GM21390 (cell line): ENCODE measurements around the gene TUBA1A.
"Not testable (repeated sequence)": the region's sequence is repeated elsewhere in the genome, so short reads cannot be mapped to it uniquely, and the experiment has no call there.

Experiments
- ATAC-seq: cut with Tn5 transposase; IDR thresholded peaks from one replicate; pipeline ENCODE4 v1.9.1; 2021; ENCODE audit not compliant: unreplicated experiment

The TUBA1A gene

DNA sequence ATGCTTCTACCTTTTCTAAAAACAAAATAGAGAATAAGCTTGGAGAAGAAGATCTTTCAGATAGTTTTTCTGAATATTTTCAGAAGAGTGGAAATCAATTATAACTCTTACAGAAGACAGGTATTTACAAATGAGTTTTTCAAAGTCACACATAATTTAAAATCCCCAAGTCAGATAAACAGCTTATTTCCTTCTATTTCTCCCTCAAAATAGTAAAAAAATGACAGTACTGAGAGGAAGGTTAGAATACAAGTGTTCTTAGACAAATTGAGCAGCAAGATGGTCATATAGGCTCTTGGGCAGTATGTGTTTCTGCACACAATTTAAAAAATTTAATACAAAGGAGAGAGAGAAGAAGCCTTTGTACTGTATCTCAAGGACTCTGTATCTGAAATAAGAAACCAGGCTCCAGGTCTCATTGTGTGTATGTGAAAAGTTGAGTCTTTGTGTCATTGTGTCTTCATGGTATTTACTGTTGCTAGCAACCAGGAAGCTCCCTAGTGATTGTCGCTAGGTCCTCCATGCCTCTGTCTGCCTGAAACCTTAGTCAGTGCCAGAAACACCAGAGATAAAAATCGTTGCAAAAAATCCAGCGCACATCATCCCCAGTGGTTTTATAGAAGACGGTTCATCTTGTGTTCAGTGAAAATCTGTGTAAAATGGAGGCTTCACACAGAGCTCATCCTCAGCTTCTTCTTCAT lies 12.9 kb upstream of the TUBA1A start:
- no peak for ATAC-seq

DNA sequence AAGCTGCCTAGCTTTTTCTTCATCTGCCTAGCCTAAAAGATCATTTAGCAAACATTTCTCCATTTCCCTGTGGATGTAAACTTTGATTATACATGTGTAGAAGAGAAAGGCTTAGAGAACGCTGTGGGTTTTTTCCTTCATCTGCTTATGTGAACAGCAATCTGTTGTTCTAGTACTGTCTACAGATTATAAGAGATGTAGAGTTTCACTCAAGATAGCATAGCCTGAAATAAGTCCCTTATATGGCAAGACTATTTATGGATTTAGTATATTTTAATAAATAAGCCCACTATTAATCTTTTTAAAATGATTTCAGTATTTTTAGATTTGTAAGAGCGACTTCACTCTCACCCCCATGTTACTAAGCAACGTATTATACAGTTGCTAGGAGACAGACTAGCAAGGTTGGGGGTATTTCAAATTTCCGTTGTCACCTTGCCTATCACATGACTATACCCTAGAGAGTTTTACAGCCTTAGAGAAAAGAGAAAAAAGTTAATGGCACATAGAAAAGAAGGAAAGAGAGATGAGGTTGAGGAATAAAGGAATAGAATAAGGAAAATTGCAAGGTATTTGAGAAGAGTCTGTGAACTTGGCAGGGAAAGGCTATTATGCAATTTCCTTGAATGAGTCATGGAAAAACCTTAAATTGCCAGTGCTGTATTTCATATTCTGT lies 12.2 kb upstream of the TUBA1A start:
- no peak for ATAC-seq

DNA sequence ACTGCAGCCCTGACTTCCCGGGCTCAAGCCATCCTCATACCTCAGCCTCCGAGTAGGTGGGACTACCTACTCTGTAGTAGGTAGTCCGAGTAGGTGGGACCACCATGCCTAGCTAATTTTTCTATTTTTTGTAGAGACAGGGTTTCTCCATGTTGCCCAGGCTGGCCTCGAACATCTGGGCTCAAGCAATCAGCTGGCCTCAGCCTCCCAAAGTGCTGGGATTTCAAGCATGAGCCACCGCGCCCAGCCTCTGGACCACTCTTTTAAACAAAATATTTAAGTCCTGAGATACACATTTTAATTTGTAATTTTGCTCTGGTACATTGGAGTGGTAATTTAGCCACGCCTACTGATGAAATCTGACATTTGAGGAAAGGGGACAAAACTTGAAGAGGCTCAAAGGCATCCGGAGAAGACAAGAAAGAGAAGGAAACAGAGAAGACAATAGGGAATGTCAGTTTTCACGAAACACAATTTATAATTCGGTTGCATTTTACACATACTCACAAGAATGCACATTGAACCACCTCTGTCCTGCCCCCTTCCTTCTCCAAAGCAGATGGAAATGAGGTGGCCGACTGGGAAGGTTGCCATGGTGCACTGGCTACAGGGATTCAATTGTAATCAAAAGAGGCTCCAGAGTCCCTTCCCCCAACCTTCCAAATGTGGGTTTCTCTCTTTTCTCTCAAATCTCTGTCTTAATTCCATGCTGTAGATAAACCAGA lies 9.7 kb upstream of the TUBA1A start:
- no peak for ATAC-seq

DNA sequence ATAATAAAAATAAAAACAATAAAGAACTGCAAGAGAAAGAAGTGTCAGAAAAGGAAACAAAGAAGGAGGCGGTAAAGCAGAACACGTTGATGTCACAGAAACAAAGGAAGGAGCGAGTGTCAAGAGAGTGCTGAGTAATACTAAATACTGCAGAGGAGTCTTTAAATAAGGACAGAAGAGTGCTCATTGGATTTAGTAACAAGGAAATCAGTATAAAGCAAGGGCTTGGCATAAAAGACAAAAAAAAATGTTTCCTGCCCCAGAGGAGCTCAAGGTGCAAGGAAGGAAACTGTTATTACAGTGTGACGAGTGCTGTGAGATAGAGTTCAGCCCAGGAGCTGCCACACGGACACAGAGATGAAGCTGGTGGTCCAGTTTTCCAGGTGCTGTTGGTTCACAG lies 8.4 kb upstream of the TUBA1A start:
- ATAC-seq, result no peak

DNA sequence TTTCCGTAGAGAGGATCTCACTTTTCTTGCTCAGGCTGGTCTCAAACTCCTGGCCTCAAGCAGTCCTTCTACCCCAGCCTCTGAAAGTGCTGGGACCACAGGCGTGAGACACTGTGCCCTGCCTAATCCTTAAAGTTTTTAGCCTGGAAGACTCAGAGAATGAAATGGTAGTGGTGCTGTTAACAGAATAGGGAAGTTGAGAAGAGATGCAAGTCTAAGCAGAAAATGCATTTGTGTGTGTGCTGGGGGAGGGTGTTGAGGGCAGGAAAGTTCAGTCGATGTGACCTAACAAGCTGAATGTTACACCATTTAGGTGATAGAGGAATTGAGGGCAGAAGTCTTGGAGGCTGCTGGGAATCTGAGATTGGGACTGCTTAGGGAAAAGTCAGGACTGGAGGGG lies 6.9 kb upstream of the TUBA1A start:
- ATAC-seq, result no peak

DNA sequence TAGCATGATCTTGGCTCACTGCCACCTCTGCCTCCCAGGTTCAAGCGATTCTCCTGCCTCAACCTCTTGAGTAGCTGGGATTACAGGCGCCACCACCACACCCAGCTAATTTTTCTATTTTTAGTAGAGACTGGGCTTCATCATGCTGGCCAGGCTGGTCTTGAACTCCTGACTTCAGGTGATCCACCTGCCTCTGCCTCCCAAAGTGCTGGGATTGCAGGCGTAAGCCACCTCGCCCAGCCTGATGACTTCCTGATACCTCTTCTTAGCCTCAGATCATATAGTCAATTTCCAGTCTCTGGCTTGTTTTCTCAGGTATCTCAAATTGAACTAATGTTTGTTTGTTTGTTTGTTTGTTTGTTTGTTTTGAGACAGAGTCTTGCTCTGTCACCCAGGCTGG lies 4.9 kb upstream of the TUBA1A start:
- not testable (repeated sequence) for ATAC-seq

DNA sequence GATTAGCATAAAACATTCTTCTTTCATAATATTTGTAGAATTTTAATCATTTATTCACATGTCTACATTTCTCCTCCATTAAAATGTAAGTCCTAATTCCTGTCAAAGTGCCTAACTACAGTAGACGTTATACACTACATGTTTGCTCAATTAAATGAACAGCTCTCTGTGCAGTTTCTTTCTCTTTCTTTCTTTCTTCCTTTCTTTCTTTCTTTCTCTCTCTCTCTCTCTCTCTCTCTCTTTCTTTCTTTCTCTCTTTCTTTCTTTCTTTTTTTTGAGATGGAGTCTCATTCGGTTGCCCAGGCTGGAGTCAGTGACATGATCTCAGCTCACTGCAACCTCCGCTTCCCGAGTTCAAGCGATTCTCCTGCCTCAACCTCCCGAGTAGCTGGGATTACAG lies 2.6 kb upstream of the TUBA1A start:
- not testable (repeated sequence) for ATAC-seq

DNA sequence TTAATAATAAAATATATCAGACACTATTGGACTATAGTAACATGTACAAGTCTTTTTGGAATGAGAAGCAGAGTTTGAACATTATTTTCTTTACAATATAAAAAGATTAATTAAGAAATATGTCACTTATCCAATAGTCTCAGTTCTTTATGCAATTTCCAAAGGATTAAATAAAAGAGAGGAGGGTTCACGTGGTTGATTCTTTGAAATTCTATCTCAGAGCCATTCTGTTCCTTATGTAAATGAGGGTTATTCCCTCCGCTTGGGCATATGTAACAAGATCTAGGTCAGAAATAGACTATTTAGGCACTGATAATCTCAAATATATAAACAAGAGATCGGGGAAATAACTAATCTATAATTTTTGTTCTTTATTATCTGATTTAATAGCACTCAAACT lies 2.1 kb upstream of the TUBA1A start:
- no peak for ATAC-seq

DNA sequence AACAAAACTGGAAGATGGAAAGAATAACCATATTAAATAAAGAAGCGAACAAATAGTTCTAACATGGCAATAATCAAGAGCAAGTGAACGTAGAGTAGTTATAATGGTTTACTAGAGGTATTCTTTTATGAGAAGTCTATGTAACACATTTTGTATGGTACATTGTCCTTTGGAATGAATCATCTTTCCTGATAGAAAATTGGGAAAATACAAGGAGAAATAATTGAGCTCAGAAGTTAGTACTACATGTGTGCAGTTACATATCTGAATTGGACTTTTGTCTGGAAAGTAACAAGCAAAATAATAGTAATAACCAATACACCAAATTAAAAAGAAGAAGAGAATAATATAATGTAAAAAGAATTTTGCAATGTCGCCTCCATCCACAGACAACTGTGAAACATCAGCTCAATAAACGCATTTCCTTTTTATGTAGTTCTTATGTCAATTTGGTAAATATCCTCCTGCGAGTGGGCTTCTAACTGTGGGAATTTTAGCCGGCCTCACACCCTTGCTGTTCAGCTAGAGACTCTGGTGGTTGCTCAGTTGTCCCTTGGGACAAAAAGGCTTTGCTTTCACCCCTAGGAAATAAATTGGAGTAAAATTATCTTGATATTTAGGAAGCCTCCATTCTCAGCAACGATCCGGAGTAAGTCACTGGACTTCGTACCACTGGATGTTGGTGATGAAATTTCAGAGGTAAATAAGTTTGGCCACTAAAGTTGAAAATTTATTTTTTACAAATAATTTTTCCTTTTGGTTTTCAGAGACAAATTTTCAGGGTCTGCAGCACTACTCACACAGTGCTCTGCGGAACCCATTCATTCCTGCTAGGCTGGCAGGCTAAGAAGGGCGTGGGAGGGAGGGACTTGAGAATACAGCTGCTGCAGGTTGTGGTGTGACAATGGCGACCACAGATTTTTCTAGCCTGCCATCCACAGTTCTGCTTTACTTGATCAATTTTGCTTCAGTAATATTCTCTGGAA lies 1.1 kb upstream of the TUBA1A start:
- no peak for ATAC-seq

DNA sequence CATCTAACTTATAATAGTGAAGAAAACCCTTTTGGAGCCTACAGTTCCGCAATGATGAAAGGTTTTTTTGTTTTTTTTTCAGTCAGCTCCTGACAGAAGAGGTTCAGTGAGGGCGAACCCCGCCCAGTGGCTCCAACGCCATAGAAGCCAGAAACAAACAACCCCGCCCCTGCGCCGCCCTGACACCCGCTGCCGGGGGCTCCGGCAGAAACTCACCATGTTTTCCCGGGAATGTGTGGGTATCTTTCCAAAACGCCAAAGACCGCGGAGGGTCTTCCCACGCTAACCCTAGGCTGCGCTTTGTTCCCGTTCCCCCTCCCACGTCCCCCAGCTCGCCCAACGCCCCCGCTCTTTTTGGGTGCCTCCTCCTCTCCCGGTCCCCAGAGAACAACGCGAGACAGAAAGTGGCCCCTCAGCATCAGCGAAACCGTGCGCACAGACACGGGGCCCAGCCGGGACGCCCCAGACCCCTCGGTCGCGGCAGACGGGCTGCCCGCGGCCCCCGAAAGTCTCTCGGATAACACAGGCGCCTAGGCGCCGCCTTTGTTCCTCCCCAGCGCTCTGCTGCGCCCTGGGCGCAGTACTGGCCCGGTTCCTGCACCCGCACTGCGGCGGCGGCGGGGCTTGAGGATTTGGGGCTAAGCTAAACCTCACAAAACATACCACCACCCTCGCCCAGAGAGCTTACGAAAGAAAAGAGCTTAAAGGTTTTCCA lies 522 bp downstream of the TUBA1A start:
- peak; percentile 51 for ATAC-seq

DNA sequence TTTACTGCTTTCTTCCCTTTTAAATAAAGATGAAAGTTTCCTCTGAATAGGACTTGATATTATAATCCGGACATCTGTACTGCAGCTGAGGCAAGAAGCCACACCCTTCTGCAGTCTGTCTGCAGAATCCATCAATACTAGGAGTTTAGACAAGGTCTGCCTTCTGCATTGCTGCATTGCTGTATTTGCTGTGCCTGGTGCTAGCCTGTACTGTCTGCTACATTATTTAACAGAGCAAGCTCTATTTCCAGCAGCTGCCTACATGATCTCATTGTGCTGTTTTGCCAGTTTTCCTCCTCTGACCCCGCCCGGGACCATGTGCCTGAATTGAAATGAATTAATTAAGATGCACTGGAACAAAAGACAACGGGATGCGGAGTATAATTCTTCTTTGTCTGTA lies 1.7 kb downstream of the TUBA1A start:
- no peak for ATAC-seq

DNA sequence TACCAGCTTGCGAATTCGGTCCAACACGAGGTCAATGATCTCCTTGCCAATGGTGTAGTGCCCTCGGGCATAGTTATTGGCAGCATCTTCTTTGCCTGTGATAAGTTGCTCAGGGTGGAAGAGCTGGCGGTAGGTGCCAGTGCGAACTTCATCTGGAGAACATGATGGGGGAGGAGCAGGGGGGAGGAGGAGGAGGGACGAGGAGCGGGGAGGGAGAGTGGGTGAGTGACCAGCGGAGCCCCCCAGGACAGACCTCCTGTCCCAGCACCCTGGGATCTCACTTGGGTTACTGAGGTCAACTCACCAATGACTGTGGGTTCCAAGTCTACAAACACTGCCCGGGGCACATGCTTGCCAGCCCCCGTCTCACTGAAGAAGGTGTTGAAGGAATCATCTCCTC lies 2.6 kb downstream of the TUBA1A start:
- not testable (repeated sequence) for ATAC-seq

DNA sequence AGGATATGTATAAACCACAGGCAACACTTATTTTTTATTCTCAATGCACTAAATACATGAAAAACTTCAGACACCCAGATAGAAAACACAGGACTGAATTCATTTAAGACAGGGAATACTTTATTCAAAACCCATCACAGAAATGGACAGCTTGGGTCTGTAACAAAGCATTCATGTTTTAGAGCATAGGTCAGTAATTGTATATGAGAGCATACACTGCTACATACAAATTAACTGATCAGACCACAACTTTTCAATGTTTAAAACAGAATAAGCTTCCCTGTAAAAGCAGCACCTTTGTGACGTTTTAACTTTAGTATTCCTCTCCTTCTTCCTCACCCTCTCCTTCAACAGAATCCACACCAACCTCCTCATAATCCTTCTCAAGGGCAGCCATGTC lies 4.2 kb downstream of the TUBA1A start:
- ATAC-seq, result not testable (repeated sequence)

DNA sequence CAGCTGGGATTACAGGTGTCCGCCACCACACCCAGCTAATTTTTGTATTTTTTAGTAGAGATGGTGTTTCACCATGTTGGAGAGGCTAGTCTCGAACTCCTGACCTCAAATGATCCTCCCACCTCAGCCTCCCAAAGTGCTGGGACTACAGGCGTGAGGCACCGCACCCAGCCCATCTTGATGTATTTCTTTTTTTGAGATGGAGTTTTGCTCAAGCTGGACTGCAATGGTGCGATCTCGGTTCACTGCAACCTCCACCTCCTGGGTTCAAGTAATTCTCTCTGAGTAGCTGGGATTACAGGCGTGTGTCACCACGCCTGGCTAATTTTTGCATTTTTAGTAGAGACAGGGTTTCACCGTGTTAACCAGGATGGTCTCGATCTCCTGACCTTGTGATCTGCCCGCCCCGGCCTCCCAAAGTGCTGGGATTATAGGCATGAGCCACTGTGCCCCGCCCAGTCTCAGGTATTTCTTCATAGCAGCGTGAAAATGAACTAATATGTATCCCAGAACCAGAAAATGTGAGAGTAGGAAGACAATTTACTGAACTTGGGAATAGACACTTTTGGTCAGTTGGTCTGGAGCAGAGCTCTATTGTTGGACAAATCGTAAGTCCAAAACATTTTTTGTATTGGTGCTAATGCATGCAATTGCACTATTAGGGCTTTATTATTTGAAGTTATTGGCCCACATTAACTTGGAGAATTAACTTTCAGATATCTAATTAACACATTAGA lies 5.5 kb downstream of the TUBA1A start:
- ATAC-seq, result not testable (repeated sequence)

DNA sequence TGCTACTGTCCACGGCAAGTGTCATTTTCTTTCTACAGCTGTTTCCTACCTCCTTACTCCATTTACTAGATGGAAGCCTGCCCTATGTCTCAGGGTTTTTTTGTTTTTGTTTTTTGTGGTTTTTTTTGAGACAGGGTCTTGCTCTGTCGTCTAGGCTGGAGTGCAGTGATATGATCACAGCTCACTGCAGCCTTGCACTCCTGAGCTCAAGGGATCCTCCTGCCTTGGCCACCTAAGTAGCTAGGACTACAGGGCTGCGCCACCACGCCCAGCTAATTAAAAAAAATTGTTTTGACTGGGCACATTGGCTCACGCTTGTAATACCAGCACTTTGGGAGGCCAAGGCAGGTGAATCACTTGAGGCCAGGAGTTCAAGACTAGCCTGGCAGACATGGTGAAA lies 14.7 kb downstream of the TUBA1A start:
- no peak for ATAC-seq

DNA sequence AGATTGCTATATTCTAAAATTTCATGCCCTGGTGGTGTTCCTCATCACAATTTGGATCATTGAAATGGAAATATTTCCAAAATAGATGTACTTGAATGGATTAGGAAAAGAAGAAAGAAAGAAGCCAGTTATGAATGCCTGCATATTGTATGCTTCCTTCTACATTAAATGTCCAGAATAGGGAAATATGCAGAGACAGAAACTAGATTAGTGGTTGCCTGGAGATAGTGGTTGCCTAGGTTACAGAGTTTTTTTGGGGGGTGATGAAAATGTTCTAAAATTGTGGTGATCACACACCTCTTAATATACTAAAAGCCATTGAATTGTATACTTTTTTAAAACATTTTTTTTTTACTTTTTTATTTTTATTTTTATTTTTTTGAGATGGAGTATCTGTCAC lies 18.0 kb downstream of the TUBA1A start:
- no peak for ATAC-seq

DNA sequence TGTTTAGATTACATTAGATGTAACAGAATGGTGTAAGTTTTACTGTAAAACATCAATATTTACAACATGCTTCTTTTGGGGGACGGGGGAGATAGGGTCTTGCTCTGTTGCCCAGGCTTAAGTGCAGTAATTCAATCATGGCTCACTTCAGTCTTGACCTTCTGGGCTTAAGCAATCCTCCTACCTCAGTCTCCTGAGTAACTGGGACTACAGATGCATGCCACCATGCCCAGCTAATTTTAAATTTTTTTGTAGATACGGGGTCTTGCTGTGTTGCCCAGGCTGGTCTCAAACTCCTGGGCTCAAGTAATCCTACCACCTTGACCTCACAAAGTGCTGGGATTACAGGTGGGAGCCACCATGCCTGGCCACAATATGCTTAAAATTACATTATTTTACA lies 23.8 kb downstream of the TUBA1A start:
- no peak for ATAC-seq

DNA sequence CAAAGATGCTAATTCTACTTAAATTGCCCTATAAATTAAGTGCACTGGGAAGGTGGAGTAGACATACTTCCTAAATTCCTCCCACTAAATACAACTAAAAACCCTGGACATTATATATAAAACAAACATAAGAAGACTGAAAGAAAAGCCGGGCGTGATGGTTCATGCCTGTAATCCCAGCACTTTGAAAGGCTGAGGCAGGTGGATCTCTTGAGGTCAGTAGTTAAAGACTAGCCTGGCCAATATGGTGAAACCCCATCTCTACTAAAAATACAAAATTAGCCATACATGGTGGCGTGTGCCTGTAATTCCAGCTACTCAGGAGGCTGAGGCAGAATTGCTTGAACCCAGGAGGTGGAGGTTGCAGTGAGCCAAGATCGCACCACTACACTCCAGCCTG lies 27.0 kb downstream of the TUBA1A start:
- ATAC-seq, result not testable (repeated sequence)

DNA sequence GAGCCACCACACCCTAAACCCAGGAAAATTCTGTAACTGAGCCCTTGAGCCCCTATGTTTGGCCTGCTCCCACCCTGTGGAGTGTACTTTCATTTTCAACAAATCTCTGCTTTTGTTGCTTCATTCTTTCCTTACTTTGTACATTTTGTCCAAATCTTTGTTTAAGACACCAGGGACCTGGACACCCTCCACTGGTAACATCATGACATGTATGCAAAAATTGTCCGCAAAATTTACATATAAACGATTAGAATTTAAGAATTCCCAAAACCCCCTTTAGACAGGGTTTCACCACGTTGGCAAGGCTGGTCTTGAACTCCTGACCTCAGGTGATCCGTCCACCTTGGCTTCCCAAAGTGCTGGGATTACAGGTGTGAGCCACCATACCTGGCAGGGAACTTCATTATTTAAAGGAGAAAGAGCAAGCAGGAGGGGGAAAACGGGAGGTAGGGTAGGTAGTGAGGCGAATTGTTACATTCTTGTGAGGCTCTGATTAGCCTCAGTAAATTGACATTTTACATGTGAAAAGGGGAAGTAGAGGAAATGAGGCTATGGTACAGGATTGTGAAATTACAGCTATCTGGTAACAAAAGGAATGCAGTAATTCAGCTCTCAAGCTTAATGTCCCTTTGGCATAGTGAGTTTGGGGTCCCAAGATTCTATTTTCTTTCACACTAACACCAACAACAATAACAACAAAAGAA lies 27.6 kb downstream of the TUBA1A start:
- ATAC-seq, result no peak
